Astrocyte of the cerebellum (primary cell): Measurements from ENCODE around the gene RNU4-1.

Experiments
- DNase-seq: peaks from one replicate; pipeline ENCODE4 v3.0.0-alpha.2; 2011; ENCODE audit warnings: low read depth
- H3K4me3 ChIP-seq: 2 replicates; pipeline ENCODE4 v1.5.1; 2011; ENCODE audit warnings: mild to moderate bottlenecking, low read depth, low read length, moderate library complexity
- in situ Hi-C: cut with HindIII; loops from 2 replicates; pipeline ENCODE4 v1.10.0; 2017; ENCODE audit warnings: low sequenced_read_pairs
- TF ChIP-seq, protein P1 (sequence below): IDR thresholded peaks from 2 replicates; pipeline ENCODE4 v1.5.1; 2012; ENCODE audit warnings: low read length, low read depth, moderate library complexity, mild to moderate bottlenecking; ENCODE audit errors: missing control alignments

RNU4-1 gene

DNA sequence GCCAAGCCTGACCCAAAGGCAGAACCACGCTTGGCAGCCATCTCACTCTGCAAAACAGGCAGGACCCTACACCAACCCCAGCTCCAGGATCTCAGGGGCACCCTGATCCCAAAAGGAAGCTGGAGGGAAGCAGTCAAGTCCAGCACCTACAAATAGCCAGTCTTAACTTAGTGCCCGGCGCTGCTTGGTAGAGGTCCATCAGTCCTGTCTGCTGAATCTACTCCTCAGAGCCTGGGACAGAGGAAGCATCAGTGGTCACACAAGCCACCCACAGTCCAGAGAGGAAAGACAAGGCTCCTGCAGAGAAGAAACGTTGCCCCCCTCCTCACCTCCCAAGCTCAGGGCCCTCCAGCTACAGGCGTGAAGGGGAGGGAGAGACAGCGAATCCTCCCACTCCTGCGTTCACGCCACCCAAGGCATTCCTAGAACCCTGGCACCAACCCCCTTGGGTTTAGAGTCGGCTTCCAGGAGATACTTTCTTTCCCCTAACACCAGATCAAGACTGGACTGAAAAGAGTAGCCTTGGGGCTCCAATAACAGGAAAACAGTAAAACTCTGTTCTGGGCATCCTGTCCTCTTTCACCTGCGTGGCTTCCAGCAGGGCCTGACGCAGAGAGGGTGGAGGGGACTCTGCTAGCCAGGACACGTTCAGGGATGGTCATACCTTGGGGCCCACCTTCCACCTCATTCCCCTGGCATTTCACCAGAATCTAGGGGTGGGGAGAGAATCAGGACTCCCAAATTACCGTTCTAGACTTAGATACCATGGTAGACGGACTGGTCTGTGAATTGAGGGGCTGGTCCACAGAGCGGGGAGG is 28.7 kb downstream of the RNU4-1 start:
- DNase-seq: no peak
- in situ Hi-C loops: loop anchor here (5.0 kb wide), 1 partner anchor 47 kb away; no protein-coding TSS in a partner anchor
- TF ChIP-seq, protein P1, sequence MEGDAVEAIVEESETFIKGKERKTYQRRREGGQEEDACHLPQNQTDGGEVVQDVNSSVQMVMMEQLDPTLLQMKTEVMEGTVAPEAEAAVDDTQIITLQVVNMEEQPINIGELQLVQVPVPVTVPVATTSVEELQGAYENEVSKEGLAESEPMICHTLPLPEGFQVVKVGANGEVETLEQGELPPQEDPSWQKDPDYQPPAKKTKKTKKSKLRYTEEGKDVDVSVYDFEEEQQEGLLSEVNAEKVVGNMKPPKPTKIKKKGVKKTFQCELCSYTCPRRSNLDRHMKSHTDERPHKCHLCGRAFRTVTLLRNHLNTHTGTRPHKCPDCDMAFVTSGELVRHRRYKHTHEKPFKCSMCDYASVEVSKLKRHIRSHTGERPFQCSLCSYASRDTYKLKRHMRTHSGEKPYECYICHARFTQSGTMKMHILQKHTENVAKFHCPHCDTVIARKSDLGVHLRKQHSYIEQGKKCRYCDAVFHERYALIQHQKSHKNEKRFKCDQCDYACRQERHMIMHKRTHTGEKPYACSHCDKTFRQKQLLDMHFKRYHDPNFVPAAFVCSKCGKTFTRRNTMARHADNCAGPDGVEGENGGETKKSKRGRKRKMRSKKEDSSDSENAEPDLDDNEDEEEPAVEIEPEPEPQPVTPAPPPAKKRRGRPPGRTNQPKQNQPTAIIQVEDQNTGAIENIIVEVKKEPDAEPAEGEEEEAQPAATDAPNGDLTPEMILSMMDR: no peak
- peak overlapping the region; percentile 87 for H3K4me3 ChIP-seq

DNA sequence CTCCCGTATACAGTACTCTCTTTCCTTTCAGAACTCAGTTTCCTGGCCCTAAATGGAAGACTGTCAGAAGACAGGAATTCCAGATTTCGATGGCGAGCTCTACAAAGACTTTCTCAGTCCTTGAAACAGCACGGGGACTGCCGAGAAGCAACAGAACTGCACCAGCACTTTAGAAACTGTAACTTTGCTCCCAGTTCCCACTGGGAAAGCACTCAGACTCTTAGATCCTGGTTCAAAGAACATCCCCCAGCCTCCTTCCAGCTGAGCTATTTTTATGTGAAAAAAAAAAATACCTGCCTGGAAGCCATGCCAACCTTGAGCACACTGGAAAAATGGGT is 29.3 kb downstream of the RNU4-1 start:
- TF ChIP-seq, protein P1: no peak
- no peak for DNase-seq
- in situ Hi-C loops: loop anchor here (5.0 kb wide), 1 partner anchor 46 kb away; no protein-coding TSS in a partner anchor
- H3K4me3 ChIP-seq: peak overlapping the region; percentile 87

DNA sequence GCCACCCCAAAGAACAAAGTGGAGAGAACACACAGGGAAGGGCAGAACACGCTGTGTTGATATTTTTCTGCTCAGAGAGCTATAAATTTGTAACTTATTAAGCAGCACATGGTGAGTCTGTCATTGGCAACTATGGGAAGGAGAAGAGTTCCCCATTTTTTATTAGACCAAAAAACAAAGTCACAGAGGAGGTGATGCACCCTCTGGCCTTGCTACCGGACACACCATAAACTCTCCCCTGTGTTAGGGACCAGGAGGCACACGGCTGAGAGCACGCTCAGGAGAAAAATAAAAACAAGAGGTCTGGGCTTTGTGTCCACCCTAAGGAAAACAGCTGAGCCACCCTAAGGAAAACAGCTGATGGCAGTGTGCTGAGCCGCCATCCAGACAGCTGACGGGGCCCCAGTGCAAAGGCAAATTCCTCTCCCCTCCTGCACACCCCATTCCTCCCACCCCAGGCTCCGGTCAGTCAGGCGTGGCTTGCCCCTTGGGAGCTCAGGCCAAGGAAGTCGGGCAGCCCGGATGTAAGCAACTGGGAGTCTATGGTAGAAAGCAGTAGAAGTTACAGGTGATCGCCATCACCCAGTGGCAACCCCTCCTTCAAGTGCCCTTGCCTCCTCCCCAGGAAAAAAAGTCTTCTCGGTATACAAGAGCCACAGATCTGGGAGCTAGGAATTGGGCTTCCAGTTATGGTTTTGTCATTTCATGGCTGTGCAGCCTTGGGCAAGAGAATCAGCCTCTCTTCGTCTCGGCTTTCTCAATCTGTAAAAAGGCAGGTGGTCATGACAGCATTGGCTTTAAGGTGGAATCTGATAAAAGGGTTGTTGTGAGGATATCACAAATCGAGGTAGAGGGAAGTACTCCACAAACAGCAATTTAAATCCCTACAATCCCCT is 29.9 kb downstream of the RNU4-1 start:
- in situ Hi-C loops: loop anchor here (5.0 kb wide), 1 partner anchor 46 kb away; no protein-coding TSS in a partner anchor
- H3K4me3 ChIP-seq: peak overlapping the region; percentile 87
- TF ChIP-seq, protein P1: no peak
- DNase-seq: no peak

DNA sequence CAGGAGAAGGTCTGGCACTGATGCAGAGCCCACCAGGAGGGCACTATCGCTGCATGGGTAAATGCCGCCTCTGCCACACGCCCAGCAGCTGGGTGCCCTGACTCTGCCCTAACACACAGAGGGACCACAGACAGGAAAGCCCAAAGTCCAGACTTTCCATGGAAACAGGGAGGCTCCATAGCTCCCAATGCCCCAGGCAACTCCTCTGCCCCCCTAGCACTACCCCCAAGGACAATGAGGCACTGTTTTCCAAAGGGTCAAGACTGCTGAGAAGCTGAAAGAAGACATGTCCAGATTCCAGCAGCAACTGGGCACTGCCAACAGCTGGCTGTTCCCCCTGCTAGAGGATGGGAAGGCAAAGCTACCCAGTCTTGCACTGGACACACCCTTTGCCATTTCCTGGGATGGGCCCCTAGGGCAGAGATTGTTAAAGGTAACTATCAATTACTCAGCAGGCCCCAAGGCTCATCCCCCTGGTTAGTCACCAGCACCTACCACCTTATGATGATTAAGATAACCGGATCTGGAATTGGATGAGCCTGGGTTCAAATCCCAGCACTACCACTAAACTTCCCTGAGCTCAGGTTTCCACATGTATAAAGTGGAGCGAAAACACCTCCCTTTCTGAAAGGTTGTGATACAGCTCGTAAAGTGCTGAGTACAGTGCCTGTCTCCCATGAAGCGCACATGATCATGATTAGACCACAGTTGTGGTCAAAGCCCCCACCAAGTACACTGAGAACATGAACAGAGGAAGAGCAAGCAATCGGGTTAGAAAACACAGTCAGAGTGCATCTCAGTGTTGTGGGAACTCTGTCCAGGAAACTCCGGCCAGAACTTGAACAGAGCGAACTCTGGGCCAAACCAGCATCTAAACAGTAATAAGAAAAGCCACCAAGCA is 30.8 kb downstream of the RNU4-1 start:
- peak; percentile 31 for DNase-seq
- in situ Hi-C loops: loop anchor here (5.0 kb wide), 1 partner anchor 45 kb away; no protein-coding TSS in a partner anchor
- TF ChIP-seq, protein P1: no peak

DNA sequence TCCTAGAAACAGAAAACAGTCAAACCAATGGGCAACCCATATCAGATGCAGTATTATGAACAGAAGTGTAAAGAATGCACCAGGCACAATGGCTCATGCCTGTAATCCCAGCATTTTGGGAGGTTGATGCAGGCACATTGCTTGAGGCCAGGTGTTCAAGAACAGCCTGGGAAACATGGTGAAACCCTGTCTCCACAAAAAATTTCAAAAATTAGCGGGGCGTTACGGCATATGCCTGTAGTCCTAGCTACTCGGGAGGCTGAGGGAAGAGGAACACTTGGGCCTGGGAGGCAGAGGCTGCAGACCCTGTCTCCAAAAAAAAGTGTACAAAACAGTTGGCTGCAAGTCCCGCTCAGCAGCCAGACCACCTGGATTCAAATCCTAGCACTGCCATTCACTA is 32.4 kb downstream of the RNU4-1 start:
- DNase-seq: no peak
- TF ChIP-seq, protein P1: no peak
- in situ Hi-C loops: loop anchor here (5.0 kb wide), 1 partner anchor 43 kb away; no protein-coding TSS in a partner anchor
- no peak overlapping the region for H3K4me3 ChIP-seq

More for the DNA sequence above, 30.8 kb downstream of the RNU4-1 start:
- H3K4me3 ChIP-seq: peak overlapping the region; percentile 87
